ENCODE measurements around the gene IVD.
"Not testable (repeated sequence)": the region's sequence is repeated elsewhere in the genome, so short reads cannot be mapped to it uniquely, and the experiment has no call there.

Gene IVD

DNA sequence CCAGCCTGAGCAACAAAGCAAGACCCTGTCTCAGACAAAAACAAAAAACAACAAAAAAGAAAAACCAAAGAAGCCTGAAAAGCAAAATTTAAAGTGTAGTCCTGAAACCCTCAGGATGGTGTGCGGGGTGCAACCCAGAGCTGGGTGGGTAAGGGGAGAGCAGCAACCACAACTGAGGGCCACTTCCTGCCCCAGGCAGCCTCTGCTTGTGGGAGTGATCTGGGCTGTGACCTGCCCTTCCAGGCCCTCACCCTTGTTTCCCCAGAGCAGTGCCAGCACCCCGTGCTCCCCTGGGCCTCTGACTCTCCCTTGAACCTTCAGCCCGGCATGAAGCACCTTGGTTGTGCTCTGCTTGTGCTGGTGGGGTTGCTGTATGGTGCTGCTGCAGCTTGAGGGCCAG, 48.3 kb downstream of the IVD start:
- in situ Hi-C loops (cut with HindIII; ENCODE audit: low sequenced_read_pairs), result not testable (repeated sequence)

DNA sequence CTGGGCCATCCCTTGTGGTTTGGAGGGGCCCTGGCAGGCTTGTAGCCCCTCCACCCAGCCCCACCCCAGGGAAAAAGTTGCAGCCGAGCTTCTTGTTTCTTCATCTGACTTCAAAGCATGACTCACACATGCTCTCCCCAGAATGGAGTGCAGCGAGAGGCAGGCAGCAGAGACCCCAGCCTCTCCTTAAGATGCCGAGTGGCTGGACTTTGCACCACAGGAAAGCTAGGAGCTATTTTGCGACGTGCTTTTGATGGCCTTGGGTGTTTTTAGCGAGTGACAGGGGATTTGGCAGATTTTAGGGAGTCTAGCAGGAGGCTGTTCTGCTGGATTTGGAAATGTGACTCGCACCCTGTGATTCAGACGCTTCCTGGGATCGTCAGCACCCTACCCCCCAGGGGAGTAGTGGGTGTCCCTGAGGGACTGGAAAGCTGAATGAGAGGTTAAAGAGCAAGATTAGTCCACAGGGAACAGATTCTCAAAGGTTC, 49.4 kb downstream of the IVD start:
- in situ Hi-C loops (cut with HindIII; ENCODE audit: low sequenced_read_pairs), result no loop called here

DNA sequence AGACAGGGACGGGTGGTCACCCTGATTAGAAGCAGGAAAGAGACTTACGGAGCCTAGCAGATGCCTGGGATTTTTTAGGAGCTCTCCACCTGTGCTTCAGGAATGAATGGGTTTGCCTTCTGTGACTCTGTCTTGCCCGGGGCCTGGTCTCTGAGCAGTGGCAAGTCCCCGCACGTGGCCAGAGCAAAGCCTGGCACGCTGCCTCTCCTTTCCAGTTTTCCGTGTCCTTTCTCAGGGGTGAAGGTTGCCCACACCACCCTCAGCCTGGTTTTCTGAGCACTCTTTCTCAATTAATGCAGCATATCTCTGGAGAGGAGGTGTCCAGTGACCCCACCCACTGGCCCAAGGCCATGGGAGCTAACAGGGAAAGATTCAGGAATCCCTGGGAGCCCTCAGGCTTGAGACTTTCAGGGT, 50.7 kb downstream of the IVD start:
- in situ Hi-C loops (cut with HindIII; ENCODE audit: low sequenced_read_pairs), result no loop called here

DNA sequence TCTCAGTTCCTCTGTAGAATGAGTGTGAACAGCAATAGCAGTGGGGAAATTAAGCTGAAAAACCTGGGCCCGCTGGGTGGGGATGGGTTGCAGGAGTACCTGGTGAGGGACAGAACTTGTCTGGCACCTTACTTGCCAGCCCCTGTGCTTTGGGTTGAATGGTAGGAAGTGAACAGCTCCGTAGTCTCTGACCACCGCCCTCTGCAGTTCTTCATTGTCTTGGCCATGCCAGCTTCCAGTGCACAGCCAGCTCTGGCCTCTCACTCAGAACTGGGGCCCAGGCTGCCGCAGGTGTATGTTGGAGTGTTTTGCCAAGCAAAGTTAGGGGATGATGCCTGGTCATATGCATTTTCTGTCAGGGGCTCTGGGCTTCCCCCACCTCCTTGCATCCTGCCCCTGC, 51.1 kb downstream of the IVD start:
- in situ Hi-C loops (cut with HindIII; ENCODE audit: low sequenced_read_pairs), result no loop called here

DNA sequence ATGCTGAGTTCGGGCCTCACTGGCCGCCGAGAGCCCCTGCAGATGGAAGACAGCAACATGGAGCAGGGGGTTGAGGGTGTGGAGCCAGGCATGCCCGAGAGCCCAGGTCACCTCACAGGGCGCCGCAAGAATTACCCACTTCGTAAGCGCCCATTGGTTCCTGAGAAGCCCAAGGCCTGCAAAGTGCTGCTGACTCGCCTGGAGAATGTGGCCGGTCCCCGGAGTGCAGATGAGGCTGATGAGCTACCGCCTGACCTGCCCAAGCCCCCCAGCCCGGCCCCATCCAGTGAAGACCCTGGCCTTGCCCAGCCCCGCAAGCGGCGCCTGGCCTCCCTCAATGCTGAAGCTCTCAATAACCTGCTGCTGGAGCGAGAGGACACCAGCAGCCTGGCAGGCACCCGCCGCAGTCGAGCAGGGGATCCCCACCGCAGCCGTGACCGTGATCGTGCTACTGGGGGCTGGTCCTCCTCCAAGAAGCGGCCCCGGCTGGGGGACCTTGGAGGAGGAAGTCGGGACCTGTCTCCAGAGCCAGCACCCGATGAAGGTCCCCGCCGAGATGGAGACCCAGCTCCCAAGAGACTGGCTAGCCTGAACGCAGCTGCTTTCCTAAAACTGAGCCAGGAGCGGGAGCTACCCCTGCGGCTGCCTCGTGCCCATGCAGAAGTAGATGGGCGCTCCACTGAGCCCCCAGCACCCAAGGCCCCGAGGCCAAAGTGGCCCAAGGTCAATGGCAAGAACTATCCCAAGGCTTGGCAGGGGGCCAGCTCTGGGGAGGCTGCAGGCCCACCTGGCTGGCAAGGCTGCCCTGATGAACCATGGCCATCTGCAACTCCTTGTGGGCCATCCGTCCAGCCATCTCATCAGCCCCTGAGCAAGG, 53.1 kb downstream of the IVD start:
- in situ Hi-C loops (cut with HindIII; ENCODE audit: low sequenced_read_pairs), result no loop called here

DNA sequence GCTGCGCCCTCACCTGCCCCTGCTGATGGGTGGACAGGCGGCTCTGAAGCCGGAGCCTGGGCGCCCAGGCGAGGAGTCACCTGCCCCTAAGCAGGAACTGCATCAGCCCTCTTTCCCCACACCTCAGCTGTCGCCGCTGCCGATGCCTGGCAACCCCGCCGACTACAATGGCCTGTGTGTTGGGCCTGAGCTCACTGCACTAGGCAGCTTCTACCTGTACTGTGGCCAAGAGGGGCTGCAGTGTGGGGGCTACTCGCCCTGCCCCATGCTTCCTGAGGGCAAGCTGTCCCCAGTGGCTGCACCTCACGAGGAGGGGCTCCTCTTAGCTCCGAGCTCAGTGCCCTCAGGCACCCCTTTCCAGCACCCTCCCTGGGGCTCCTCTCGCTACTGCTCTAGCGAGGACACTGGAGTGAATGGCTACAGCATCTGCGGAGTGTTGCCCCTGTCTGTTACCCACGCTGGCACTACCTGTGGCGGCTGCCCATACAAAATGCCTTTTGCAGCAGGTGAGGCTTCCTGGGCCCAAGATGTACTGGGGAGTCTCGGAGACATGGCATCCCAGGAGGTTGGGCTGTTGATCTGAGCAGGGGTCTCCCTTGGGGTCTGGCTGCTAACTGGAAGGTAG, 53.9 kb downstream of the IVD start:
- in situ Hi-C loops (cut with HindIII; ENCODE audit: low sequenced_read_pairs), result no loop called here

DNA sequence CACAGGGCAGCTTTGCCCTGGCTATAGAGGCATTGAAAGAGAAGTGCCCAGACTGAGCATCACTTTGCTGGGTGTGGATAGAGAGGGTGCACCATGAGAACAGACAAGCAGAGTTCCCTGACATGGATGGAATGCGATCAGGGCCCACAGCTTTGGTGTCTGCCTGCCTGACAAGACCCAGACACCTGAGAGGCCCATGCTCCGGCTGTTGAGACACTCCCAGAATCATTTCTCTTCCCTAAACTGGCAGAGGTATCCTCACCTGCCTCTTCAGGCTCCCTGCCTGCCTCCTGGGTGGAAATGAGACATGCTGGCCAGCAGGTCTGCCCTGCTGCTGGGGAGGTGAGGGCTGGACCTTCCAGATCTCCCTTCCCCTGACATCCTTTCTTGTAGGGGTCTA, 54.8 kb downstream of the IVD start:
- in situ Hi-C loops (cut with HindIII; ENCODE audit: low sequenced_read_pairs), result no loop called here

DNA sequence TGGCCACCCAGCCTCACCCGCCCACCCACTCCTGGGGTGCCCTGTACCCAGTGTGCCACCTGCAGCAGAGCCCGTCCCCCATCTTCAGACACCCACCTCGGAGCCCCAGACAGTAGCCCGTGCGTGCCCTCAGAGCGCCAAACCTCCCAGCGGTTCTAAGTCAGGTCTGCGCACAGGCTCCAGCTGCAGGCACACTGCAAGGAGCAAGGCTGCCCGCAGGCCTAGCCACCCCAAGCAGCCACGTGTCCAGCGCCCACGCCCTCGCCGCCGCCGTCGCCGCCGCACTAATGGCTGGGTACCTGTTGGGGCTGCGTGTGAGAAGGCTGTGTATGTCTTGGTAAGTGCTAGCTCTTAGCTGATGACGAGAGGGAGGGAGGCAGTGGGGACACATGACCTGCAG, 56.4 kb downstream of the IVD start:
- in situ Hi-C loops (cut with HindIII; ENCODE audit: low sequenced_read_pairs), result no loop called here

DNA sequence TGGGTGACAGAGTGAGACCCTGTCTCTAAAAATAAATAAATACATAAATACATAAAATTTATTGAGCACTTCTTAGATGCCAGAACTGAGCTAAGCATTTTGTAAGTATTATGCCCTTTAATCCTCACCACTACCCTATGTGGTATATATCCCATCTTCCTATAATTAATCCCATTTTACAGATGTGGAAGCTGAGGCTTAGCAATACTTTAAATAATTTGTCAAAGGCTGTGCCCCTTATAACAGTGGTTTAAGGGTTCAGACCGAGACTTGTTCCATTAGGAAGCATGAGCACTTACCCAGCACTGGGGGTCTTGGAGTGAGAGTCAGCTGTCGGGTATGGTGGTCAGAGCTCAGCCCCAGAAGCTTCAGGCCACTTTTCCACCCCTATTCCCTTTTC, 57.7 kb downstream of the IVD start:
- in situ Hi-C loops (cut with HindIII; ENCODE audit: low sequenced_read_pairs), result no loop called here

DNA sequence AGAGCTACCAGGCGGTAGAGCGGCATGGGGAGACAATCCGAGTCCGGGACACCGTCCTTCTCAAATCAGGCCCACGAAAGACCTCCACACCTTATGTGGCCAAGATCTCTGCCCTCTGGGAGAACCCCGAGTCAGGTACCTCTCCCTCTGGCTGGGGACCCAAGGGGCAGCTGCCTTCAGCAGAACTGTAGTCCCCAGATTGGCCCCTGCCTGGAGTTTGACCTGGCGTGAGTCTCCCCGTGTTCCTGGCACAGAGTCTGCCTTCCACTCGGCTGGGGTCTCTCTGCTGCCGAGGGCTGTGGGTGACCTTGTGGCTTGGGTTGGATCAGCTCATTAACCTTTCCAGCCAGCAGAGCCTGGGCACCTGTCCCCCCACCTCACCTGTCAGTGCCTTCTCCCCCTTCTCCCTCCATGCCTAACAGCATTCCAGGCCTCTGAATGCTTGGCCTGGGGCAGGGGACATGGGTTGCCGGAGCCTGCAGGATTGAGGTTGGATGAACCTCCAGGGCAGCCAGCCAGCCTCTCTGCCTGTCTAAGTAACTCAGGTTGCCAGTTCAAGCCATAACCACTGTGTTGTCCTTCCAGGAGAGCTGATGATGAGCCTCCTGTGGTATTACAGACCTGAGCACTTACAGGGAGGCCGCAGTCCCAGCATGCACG, 58.4 kb downstream of the IVD start:
- in situ Hi-C loops (cut with HindIII; ENCODE audit: low sequenced_read_pairs), result no loop called here

DNA sequence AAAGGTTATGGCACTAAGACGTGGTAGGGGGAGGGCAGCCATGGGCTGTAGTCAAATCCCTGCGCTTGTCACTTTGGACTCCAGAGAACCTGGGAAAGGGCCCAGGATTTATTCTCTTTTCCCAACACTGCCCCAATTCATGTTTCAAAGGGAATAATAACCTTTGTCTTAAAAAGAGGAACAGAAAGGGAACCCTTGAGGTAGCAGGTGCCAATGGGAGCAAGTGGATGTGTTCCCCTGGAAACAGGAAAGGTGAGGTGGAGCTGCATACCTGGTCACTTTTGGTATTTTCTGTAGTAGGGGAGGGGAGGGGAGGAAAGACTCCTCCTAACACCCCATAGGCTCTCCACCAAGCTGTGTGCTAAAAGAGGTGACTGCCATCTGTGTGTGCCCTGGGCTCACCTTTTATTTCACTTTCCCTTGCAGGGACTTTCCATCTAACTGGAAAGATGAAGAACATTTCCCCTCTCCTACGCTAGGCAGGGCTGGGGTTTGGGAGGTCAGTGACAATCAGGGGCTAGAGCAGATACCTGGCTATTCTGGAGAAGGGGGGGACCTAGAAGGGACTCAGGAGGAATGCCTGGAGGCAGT, 59.1 kb downstream of the IVD start:
- in situ Hi-C loops (cut with HindIII; ENCODE audit: low sequenced_read_pairs), result no loop called here

DNA sequence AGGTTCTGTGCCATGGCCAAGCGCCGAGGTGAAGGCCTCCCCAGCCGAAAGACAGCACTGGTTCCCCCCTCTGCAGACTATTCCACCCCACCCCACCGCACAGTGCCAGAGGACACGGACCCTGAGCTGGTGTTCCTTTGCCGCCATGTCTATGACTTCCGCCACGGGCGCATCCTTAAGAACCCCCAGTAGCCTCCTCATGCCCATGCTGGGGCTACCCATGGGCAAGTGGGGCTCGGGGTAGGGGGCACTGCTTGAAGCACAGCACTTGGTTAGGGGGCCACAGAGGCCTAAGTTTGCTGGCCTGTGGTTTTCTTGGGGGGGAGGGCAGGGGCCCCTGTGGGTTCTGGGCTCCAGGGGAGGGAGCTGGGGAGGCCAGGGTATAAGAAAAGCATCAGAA, 60.3 kb downstream of the IVD start:
- in situ Hi-C loops (cut with HindIII; ENCODE audit: low sequenced_read_pairs), result no loop called here

DNA sequence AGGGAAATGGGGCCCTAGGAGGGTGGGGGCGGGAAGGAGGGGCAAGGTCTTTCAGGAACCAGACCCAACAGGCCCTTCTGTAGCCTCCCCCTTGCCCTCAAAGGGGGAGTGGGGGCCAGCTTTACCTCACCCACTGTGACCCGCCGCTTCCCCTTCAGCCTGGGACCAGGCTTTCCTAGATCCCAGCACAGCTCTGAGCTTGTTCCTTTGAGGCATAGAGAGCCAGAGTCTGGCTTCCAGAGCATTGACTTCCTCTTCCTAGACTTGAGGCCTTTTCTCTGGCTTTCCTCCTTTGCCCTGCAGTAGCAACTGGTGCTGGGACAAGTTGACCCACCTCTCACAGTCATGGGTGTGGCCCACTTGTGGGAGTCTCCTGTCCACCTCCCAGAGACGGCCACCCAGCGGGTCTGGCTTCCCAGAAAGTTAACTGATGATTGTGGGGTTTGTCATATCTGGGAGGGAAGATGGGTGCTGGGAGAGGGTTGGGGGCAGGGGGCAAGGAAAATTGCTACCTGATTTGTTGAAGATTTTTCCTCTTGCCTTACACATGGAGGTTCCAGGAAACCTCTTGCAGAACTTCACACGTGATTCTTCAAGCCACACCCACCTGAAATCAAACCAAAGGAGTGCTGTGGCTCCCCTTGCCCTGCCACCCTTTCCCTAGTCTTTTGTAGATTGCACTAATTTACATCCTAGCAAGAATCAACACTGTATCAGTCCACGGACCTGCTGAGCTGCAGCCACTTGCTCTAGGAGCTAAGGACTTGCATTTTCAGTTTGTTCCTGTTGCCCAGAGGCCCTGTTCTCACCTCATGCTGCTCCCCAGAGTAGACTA, 61.0 kb downstream of the IVD start:
- in situ Hi-C loops (cut with HindIII; ENCODE audit: low sequenced_read_pairs), result no loop called here

DNA sequence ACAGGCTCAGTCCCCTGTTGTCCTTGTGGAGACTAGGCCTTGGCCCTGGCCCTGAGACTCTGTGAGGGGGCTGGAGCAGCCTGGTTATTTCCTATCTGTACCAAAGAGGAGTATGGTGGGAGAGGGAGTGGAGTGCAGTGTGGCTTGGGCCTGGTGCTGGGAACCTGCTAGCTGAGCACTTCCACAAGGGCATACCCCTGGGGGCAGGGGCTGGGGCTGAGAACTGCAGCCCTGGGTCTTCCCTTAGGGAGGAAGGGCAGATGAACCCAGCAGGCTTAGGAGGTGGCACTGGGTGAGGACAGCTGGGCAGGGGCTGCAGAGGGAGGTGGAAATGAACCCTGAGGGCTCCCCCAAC, 61.6 kb downstream of the IVD start:
- in situ Hi-C loops (cut with HindIII; ENCODE audit: low sequenced_read_pairs), result no loop called here

DNA sequence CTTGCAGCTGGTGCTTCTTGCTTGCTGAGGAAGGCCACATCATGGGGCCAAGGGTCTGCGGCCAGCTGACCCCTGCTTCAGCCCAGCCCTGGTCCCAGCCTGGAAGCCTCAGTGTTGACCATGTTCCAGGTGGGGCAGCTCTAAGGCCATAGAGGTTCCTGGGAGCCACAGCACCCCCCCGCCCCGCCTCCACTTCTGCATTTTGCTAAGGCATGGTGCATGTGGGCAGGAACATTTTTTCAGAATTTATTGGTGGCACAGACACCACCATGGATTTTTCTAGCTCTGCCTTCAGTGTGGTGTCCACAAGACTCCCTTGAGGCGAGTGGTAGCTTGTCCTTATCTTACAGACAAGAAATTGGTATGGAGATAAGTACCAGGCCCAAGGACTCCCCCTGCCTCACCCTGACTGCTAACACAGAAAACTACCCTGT, 63.3 kb downstream of the IVD start:
- in situ Hi-C loops (cut with HindIII; ENCODE audit: low sequenced_read_pairs), result no loop called here

DNA sequence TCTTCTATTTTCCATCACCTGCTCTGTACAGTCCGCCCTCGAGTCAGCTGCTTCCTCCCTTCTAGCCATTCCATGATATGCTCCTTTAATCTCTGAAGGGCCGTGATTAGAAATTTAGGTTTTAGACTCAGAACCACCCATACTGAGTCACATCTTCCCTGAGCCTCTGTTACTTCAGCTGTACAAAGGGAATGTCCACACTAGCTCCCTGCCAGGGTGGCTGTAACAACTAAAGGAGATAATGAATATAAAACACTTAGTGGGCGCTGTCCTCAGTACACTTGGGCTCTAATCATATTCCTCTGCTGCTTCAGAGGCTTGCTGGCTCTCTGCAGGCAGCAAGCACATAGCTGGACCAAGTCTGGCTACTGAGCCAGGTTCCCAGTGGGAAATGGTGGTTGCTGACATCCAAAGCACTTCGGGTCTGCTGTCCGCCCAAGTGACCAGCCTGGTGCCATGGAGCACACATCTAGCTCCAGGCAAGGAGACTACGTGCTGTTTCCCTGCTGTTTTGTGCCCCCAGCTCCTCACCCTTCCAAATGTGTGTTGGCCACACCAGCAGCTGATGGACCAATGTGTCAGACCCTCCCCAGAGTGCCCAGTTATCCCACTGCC, 64.3 kb downstream of the IVD start:
- in situ Hi-C loops (cut with HindIII; ENCODE audit: low sequenced_read_pairs), result no loop called here

DNA sequence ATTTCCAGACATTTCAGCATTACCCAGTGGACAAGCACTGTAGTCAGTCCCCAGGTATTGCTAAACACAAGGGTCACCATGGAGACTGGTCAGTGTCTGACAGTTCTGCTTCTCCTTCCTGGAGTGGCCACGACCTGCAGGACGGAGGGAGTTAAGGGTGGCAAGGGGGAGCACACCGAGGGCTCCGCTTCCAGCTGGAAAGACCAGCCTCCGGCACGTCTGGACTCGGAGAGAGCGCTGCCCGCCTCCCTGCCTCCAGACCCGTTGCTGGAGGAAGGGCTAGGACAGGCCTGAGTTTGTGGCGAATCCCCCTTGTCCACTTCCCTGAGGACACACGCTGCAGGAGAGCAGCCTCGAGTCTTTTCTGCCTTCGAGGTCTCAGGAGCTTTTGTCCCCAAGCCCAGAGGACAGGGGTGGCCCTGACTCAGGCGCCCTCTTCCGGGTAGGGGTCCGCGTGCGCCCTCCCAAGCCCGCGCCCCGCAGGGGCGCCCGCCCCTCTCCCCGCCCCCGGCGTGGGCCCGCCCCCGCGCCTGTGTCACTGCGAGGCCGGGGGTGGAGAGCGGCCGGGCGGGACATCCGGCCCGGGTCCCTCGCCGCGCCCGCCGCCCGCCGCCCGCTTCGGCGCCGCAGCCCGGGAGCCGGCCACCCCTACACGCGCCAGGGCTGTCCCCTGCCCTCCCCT, 65.0 kb downstream of the IVD start, which contains the start of gene CHST14:
TSS of gene CHST14 (plus strand) at position 562 of the 682 bp plus-strand sequence. CDS start 230 bp downstream, outside the sequence.
- in situ Hi-C loops (cut with HindIII; ENCODE audit: low sequenced_read_pairs), result no loop called here

Measured in DLD1 (cell line).